Inflammatory macrophage (primary cell): ENCODE data around the gene KCNMB2.
A peak's percentile ranks its signal among the peaks of the same experiment; 100 is the strongest.
"Not testable (repeated sequence)": the region's sequence is repeated elsewhere in the genome, so short reads cannot be mapped to it uniquely, and the experiment has no call there.

Experiments
- DNase-seq, 2 donors: peaks; one replicate each; pipeline ENCODE4 v3.0.0-alpha.2; 2020 to 2022

Gene KCNMB2

GRCh38 chr3:178520451-178520850 lies 15.8 kb upstream of the KCNMB2 start:
- no peak for DNase-seq

- DNase-seq, result no peak
These were observed 13.8 kb upstream of the KCNMB2 start for GRCh38 chr3:178522200-178523052.

DNA sequence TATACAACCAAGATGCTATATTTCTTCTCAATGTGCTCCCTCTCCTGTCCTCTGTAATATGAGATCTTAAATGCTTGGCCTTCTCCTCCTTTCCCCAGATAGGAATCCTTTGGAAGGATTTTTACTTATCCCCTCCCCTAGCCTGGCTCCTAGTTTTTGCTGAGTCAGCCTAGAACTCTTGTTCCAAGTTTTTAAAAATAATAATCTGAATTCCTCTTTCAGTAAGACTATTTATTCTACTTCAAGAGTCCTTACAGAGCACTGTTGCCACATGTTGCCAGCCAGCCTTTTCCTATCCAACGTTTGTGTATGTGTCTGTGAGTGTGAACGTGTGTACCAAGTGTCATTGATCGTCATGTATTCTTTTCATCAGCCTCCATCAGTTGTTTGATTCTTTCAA lies 11.0 kb upstream of the KCNMB2 start:
- DNase-seq, result no peak

DNA sequence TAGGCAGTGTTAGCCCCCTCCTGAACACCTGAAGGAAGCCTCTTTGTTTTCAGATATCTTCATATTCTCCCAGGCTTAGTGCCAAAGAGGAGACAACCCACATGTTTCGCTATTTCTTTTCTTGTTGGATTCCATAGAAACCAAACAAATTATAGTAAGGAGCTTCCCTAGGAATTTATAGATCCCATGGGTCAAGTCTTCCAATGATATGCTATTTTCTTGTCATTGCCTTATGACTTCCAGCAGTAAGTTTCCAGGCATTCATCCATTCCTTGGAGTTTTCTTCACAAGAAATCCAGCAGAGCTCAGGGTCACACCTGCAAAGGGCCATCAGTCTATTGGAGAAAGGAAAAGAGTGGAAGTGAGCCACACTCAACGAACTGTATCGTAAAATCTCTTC lies 9.9 kb upstream of the KCNMB2 start:
- no peak for DNase-seq

GRCh38 chr3:178527981-178528380 lies 8.3 kb upstream of the KCNMB2 start:
- no peak for DNase-seq

DNA sequence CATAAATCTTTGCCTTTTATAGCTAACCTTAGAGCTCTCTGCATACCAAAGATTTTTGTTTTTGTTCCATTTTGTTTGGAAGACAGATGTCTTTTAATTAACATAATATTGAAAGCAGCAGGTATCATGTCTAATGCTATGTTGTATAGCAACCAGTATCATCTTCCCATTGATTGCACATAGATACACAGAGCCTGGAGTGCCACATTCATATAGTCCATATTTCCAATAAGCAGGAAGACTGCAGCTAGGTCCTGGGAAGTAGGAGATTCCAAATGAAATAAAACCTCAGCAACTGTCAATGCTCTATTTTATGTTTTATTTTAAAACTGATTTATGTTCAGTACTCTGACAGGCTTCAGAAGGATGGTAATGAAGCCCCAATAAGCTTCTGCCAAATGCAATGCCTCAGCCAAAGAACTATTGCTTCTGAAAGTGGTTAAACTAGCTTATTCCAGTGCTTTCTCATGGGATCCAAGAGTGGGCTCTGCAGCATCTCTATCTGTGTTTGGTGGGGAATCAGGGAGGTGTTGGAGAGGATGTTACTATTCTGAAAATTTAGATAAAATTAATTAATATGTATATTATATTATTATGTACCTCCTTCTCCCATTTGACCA lies 6.5 kb upstream of the KCNMB2 start:
- no peak for DNase-seq

GRCh38 chr3:178532476-178532875 lies 3.8 kb upstream of the KCNMB2 start:
- DNase-seq, result no peak

GRCh38 chr3:178537122-178537705 lies 978 bp downstream of the KCNMB2 start:
- DNase-seq, result no peak

DNA sequence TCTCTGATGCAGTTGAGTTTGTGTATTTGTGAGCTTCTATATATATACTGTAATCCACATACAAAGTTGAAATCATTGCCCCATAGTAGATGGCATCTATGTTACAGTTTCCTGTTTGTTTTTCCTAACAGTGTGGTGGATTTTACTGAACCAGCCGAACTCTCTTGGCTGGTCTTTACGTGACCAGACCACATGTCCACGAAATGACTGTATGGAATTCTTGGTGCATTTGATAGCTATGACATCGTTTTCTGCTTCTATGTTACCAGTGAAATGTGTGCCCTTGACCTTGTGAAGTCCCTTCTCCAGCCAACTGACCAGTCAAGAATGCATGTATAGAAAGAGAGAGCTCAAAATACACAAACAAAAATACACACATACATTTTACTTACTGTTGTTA lies 1.8 kb downstream of the KCNMB2 start:
- no peak for DNase-seq

DNA sequence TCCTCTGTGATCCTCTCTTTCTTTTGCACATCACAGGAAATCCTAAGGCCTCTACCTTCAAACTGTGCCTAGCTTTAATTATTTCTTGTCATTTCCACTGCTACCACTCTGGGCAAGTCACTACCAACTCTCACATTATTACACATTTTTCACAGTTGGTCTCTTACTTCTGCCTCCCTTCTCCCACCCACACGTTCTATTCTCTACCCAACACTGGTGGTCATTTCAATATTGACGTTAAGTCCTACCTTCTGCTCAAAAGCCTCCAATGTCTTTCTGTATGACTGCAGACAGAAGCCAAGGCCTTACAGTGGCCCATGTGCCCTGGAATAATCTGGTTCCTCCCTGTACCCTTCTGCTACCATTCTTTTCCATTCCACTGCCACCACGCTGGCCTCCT lies 3.9 kb downstream of the KCNMB2 start:
- DNase-seq, result no peak

GRCh38 chr3:178545337-178545736 lies 9.1 kb downstream of the KCNMB2 start:
- DNase-seq, result no peak

GRCh38 chr3:178546079-178546478 lies 9.8 kb downstream of the KCNMB2 start:
- no peak for DNase-seq

DNA sequence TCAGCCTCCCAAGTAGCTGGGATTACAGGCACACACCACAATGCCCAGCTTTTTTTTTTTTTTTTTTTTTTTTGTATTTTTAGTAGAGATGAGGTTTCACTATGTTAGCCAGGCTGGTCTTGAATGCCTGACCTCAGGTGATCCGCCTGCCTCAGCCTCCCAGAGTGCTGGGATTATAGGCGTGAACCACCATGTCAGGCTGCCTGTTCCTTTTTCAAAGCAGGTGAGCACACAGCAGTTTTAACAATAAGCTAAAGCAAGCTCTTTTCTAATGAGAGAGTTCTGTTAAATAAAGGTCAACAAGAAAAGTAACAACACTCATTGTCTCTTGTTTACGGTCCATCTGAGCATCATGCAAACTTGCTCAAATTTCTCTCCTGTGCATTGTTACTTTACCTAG lies 13.2 kb downstream of the KCNMB2 start:
- DNase-seq, result not testable (repeated sequence)

DNA sequence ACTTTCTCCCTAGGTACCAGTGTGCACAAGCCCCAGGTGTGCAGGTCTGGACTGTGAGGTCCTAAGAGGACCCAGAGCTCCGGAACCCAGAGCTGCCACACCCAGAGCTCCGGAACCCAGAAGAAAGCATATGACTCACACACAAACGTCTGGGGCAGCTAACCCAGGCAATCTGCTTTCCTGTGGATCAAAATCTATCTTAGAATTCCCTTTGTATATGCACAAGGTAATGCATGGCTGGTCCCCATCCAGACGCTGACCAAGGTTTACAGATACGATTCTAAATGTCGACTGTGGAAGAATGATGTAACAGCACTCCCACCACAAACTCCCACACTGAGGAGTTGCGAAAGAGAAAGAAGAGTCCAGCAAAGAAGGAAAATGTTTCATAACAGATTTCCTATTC lies 15.7 kb downstream of the KCNMB2 start:
- DNase-seq, result peak; percentile 69 to 72

DNA sequence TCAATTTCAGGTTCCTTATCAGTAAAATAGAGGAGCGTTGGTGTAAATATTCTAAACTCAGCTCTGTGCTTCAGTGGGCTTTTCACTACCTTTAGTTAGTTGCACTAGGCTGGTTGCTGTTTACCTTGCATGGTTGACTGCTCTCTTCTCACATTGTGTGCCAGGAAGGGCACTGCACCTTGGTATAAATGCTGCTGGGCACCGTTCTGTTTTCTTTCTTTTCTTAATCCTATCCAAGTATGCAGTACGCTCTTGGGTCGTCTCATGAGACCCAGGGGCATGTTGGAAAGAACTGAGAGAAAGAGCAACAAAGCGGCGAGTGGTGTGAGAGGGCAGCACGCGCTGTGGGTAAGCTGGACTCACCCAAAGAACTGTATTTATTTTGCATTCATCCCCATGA lies 22.4 kb downstream of the KCNMB2 start:
- no peak for DNase-seq

- no peak for DNase-seq
These were observed 24.5 kb downstream of the KCNMB2 start for GRCh38 chr3:178560759-178561158.

- DNase-seq, result no peak
These were observed 25.0 kb downstream of the KCNMB2 start for GRCh38 chr3:178561239-178561638.

DNA sequence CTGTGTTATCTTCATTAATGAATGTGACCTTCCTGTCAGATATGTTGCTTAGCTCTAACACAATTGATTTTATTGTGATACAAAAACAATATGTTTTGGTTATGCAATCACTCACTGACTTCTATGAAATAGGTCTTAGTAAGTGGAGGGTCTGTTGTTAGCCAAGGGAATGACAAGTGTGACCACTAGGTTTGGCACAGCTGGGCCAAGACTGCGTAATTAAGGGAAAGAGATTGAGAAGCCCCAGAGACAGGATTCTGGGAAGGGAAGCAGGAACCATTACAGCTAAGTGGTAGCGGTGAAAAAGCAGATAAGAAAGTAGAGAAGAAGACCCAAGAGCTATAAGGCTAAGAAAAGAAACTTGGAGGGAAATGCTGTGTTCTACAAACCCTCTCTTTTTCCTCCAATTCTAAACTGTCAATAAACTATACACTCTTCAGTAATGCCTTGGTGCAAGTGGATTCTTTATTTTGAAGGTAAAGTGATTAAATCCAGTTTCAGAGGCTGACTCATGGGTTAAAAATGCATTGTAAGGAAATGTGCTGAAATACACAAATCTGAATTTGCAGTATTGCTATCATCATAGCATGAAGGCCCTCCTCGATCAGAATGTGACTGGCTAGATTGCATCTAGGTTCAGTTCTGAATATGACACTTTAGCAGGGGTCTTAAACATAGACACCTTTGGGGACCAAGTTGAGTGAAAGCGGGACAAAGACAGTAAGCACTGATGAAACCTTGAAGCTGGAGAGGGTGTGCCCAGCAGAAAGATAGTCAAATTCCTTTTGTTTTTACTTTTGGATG lies 26.1 kb downstream of the KCNMB2 start:
- DNase-seq, result no peak

- no peak for DNase-seq
These were observed 26.7 kb downstream of the KCNMB2 start for GRCh38 chr3:178562947-178563232.

GRCh38 chr3:178567611-178568010 lies 31.4 kb downstream of the KCNMB2 start:
- no peak for DNase-seq

GRCh38 chr3:178568155-178568731 lies 32.0 kb downstream of the KCNMB2 start:
- no peak for DNase-seq

DNA sequence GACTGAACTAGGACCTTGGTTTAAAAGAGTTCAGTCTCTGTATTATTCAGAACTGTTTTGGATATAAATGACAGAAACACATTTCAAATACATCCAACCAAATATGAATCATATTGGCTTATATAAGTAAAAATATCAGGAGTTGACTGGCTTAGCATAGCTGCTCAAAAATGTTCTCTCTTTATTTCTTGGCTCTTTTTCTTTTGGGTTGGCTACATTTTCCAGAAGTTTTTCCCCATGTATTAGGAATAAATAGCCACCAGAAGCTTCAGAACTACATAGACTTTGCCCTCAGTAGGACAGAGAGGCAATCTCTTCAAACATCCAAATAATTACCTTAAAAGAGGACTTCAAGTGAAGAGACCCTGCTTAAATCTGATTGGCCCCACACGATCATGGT lies 32.7 kb downstream of the KCNMB2 start:
- no peak for DNase-seq

DNA sequence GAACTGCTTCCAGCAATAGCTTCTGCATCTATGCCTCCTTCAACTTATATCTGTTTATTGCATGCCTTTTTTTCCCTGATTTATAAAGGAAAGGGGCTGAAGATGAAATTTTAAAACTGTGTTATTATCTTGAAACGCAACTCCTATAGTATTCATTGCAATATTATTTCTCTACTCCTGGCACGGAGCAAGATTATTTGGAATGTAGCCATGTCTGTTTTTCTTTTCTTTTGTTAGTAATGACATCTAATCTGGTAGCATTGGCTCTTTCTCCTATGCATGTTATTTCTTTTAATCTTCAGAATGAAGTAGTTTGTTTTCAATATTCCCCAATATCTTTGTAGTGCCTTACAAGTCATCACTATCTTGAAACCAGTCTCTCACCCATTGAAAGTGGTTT lies 33.6 kb downstream of the KCNMB2 start:
- DNase-seq, result no peak
